ENCODE data around the gene SETD1B.
"Not testable (repeated sequence)": the region's sequence is repeated elsewhere in the genome, so short reads cannot be mapped to it uniquely, and the experiment has no call there.

The SETD1B gene

GRCh38 chr12:121803861-121804416, at the start of gene SETD1B:
Gene SETD1B (plus strand): TSS chr12:121804009. CDS start chr12:121804738, 729 bp downstream.
- DNase-seq (ENCODE audit: low spot score): peak; percentile 71

GRCh38 chr12:121754836-121755235, 49.0 kb upstream of the SETD1B start:
- DNase-seq (ENCODE audit: low spot score): no peak

- no peak for DNase-seq (ENCODE audit: low spot score)
Measured at GRCh38 chr12:121755591-121755990, 48.2 kb upstream of the SETD1B start.

GRCh38 chr12:121758536-121758935, 45.3 kb upstream of the SETD1B start:
- DNase-seq (ENCODE audit: low spot score): not testable (repeated sequence)

- DNase-seq (ENCODE audit: low spot score): no peak
Measured at GRCh38 chr12:121762269-121762668, 41.5 kb upstream of the SETD1B start.

GRCh38 chr12:121764808-121765207, 39.0 kb upstream of the SETD1B start:
- DNase-seq (ENCODE audit: low spot score): no peak

GRCh38 chr12:121765573-121765972, 38.2 kb upstream of the SETD1B start:
- no peak for DNase-seq (ENCODE audit: low spot score)

- DNase-seq (ENCODE audit: low spot score): no peak
Measured at GRCh38 chr12:121766290-121767039, 37.3 kb upstream of the SETD1B start.

GRCh38 chr12:121767525-121768016, 36.2 kb upstream of the SETD1B start:
- DNase-seq (ENCODE audit: low spot score): peak; percentile 88

- DNase-seq (ENCODE audit: low spot score): no peak
Measured at GRCh38 chr12:121769297-121769830, 34.4 kb upstream of the SETD1B start.

GRCh38 chr12:121769831-121770301, 33.9 kb upstream of the SETD1B start:
- no peak for DNase-seq (ENCODE audit: low spot score)

- DNase-seq (ENCODE audit: low spot score): no peak
Measured at GRCh38 chr12:121770388-121770787, 33.4 kb upstream of the SETD1B start.

- DNase-seq (ENCODE audit: low spot score): no peak
Measured at GRCh38 chr12:121770813-121771625, 32.8 kb upstream of the SETD1B start.

- peak; percentile 75 for DNase-seq (ENCODE audit: low spot score)
Measured at GRCh38 chr12:121773011-121773777, 30.6 kb upstream of the SETD1B start.

GRCh38 chr12:121774968-121775474, 28.8 kb upstream of the SETD1B start:
- DNase-seq (ENCODE audit: low spot score): no peak

- no peak for DNase-seq (ENCODE audit: low spot score)
Measured at GRCh38 chr12:121775501-121775900, 28.3 kb upstream of the SETD1B start.

- peak; percentile 60 for DNase-seq (ENCODE audit: low spot score)
Measured at GRCh38 chr12:121776190-121777098, 27.4 kb upstream of the SETD1B start.

- DNase-seq (ENCODE audit: low spot score): no peak
Measured at GRCh38 chr12:121778567-121779421, 25.0 kb upstream of the SETD1B start.

- DNase-seq (ENCODE audit: low spot score): no peak
Measured at GRCh38 chr12:121779422-121779895, 24.4 kb upstream of the SETD1B start.

All from Ammon's horn (tissue), 1 donor.